ENCODE data around the gene NPFFR1. TPM values are rescaled to one million over a fixed set of nuclear protein-coding genes. Genes with fewer than 3 reads are reported as not detected.

Gene NPFFR1
- not detected in 2 replicates for total RNA-seq
- long read RNA-seq, result 0 reads

GRCh38 chr10:70283445-70284399 is at the start of gene NPFFR1:
NPFFR1 (minus strand) TSS chr10:70284004; CDS start chr10:70283676, 328 bp downstream.
- TF ChIP-seq CTCF (conservative IDR thresholded peaks at IDR 0.05), result no peak
- H3K4me1 Mint-ChIP-seq, result peaks cover 8% of the 10 kb centered on the region
- no peak for DNase-seq (ENCODE audit: low read depth, low spot score)
- peaks cover 69% of the 10 kb centered on the region for H3K27me3 Mint-ChIP-seq (ENCODE audit: low read depth)
- H3K36me3 Mint-ChIP-seq (ENCODE audit: low read depth), result no peaks in the 10 kb centered on the region
- H3K27ac Mint-ChIP-seq (ENCODE audit: unreplicated experiment), result no peak within 1 kb of the TSS
- H3K4me3 Mint-ChIP-seq, result peak within 1 kb of the TSS; percentile 21
- H3K9me3 Mint-ChIP-seq, result peaks cover 4% of the 10 kb centered on the region

GRCh38 chr10:70333268-70333667 is 49.5 kb upstream of the NPFFR1 start:
- Mint-ChIP-seq H3K36me3 (ENCODE audit: low read depth) (peaks cover 2% of the 10 kb centered on the region), H3K4me3 (no peak overlapping the region), H3K27ac (ENCODE audit: unreplicated experiment) (no peak overlapping the region), H3K9me3 (no peaks in the 10 kb centered on the region), H3K27me3 (ENCODE audit: low read depth) (no peaks in the 10 kb centered on the region), H3K4me1 (peaks cover 22% of the 10 kb centered on the region)
- DNase-seq (ENCODE audit: low read depth, low spot score), result no peak
- no peak for TF ChIP-seq CTCF (conservative IDR thresholded peaks at IDR 0.05)

GRCh38 chr10:70331486-70332268 is 47.9 kb upstream of the NPFFR1 start:
- TF ChIP-seq CTCF (conservative IDR thresholded peaks at IDR 0.05), result no peak
- Mint-ChIP-seq H3K4me3 (no peak overlapping the region), H3K36me3 (ENCODE audit: low read depth) (no peaks in the 10 kb centered on the region), H3K4me1 (peaks cover 8% of the 10 kb centered on the region), H3K27me3 (ENCODE audit: low read depth) (no peaks in the 10 kb centered on the region), H3K27ac (ENCODE audit: unreplicated experiment) (no peak overlapping the region), H3K9me3 (no peaks in the 10 kb centered on the region)
- no peak for DNase-seq (ENCODE audit: low read depth, low spot score)

- Mint-ChIP-seq H3K4me3 (no peak overlapping the region), H3K27ac (ENCODE audit: unreplicated experiment) (no peak overlapping the region), H3K4me1 (peaks cover 10% of the 10 kb centered on the region), H3K9me3 (no peaks in the 10 kb centered on the region), H3K27me3 (ENCODE audit: low read depth) (no peaks in the 10 kb centered on the region), H3K36me3 (ENCODE audit: low read depth) (no peaks in the 10 kb centered on the region)
- no peak for TF ChIP-seq CTCF (conservative IDR thresholded peaks at IDR 0.05)
- no peak for DNase-seq (ENCODE audit: low read depth, low spot score)
These were observed 47.3 kb upstream of the NPFFR1 start for GRCh38 chr10:70331160-70331485.

- no peaks in the 10 kb centered on the region for H3K9me3 Mint-ChIP-seq
- no peak for TF ChIP-seq CTCF (conservative IDR thresholded peaks at IDR 0.05)
- no peaks in the 10 kb centered on the region for H3K36me3 Mint-ChIP-seq (ENCODE audit: low read depth)
- H3K27ac Mint-ChIP-seq (ENCODE audit: unreplicated experiment), result peak overlapping the region; percentile 27
- peaks cover 12% of the 10 kb centered on the region for H3K4me1 Mint-ChIP-seq
- H3K4me3 Mint-ChIP-seq, result no peak overlapping the region
- H3K27me3 Mint-ChIP-seq (ENCODE audit: low read depth), result no peaks in the 10 kb centered on the region
- no peak for DNase-seq (ENCODE audit: low read depth, low spot score)
These were observed 46.9 kb upstream of the NPFFR1 start for GRCh38 chr10:70330671-70331070.
